NCI-H748 treated with DMSO at 0.1 percent for 48 hours (cell line): ENCODE measurements around the gene WDR19.
"Not testable (repeated sequence)": the region's sequence is repeated elsewhere in the genome, so short reads cannot be mapped to it uniquely, and the experiment has no call there.

ENCODE experiments used
- DNase-seq: peaks from one replicate; lab custom pipeline; 2025; lab: John Stamatoyannopoulos, UW

WDR19 gene

GRCh38 chr4:39233114-39233513 is 50.8 kb downstream of the WDR19 start:
- no peak for DNase-seq

GRCh38 chr4:39233783-39234182 is 51.5 kb downstream of the WDR19 start:
- DNase-seq: no peak

- DNase-seq: no peak
Observed at GRCh38 chr4:39235021-39235420, 52.7 kb downstream of the WDR19 start.

- no peak for DNase-seq
Observed at GRCh38 chr4:39235696-39236095, 53.4 kb downstream of the WDR19 start.

GRCh38 chr4:39237179-39237578 is 54.9 kb downstream of the WDR19 start:
- no peak for DNase-seq

GRCh38 chr4:39243462-39243861 is 61.1 kb downstream of the WDR19 start:
- no peak for DNase-seq

GRCh38 chr4:39255266-39255665 is 72.9 kb downstream of the WDR19 start:
- DNase-seq: no peak

- no peak for DNase-seq
Observed at GRCh38 chr4:39255871-39256270, 73.5 kb downstream of the WDR19 start.

- no peak for DNase-seq
Observed at GRCh38 chr4:39256436-39256835, 74.1 kb downstream of the WDR19 start.

GRCh38 chr4:39259571-39260330 is 77.4 kb downstream of the WDR19 start:
- no peak for DNase-seq

- DNase-seq: no peak
Observed at GRCh38 chr4:39263895-39264294, 81.6 kb downstream of the WDR19 start.

- DNase-seq: no peak
Observed at GRCh38 chr4:39274503-39274902, 92.2 kb downstream of the WDR19 start.

- not testable (repeated sequence) for DNase-seq
Observed at GRCh38 chr4:39277661-39278060, 95.3 kb downstream of the WDR19 start.

- no peak for DNase-seq
Observed at GRCh38 chr4:39278476-39278875, 96.1 kb downstream of the WDR19 start.

GRCh38 chr4:39279416-39279815 is 97.1 kb downstream of the WDR19 start:
- no peak for DNase-seq

GRCh38 chr4:39280770-39281169 is 98.4 kb downstream of the WDR19 start:
- DNase-seq: no peak

GRCh38 chr4:39285111-39285795 is 102.9 kb downstream of the WDR19 start:
- DNase-seq: no peak

GRCh38 chr4:39285853-39286252 is 103.5 kb downstream of the WDR19 start:
- no peak for DNase-seq

GRCh38 chr4:39286263-39286662 is 103.9 kb downstream of the WDR19 start:
- no peak for DNase-seq

- DNase-seq: no peak
Observed at GRCh38 chr4:39287223-39287622, 104.9 kb downstream of the WDR19 start.

- DNase-seq: no peak
Observed at GRCh38 chr4:39291686-39292085, 109.4 kb downstream of the WDR19 start.

- not testable (repeated sequence) for DNase-seq
Observed at GRCh38 chr4:39292433-39292832, 110.1 kb downstream of the WDR19 start.

- DNase-seq: no peak
Observed at GRCh38 chr4:39295784-39296183, 113.5 kb downstream of the WDR19 start.

- no peak for DNase-seq
Observed at GRCh38 chr4:39302901-39303300, 120.6 kb downstream of the WDR19 start.
